Endothelial cell of umbilical vein (primary cell): ENCODE data around the gene OR10J5. TPM values are rescaled to one million over a fixed set of nuclear protein-coding genes. Genes with fewer than 3 reads are reported as not detected.

Source experiments
- BruUV-seq: library from RNA; stranded (reverse); fragments of 400-500 nt; replicated peaks from 2 replicates; lab custom pipeline; 2021; lab: Mats Ljungman, UMichigan
- CTCF ChIA-PET: fragments of 300-600, 350-600 bp; sonication (Branson Sonifier 250); formaldehyde crosslinking; loops from one replicate; lab custom pipeline; 2021; ENCODE audit warnings: antibody characterized with exemption, inconsistent platforms; lab: Charles Lee
- POLR2A ChIA-PET: fragments of 300-600, 350-600 bp; sonication (Branson Sonifier 250); formaldehyde crosslinking; loops from one replicate; lab custom pipeline; 2021; ENCODE audit warnings: antibody characterized with exemption, inconsistent platforms; lab: Charles Lee
- DNase-seq: peaks from one replicate; pipeline ENCODE4 v3.0.0-alpha.2; 2011; ENCODE audit warnings: low read depth, low spot score
- FAIRE-seq: peaks from 2 replicates; lab custom pipeline; 2011; peaks lifted over from hg19 to GRCh38; lab: Jason Lieb, UNC
- H2AFZ ChIP-seq: 2 replicates; pipeline ENCODE4 v1.6.0; 2012; ENCODE audit warnings: low read depth, low read length, control low read depth, inconsistent platforms
- H3K27ac ChIP-seq: 2 replicates; pipeline ENCODE4 v1.5.1; 2011; ENCODE audit warnings: low read depth, mild to moderate bottlenecking, control low read depth, low read length, moderate library complexity; ENCODE audit not compliant: insufficient read depth
- H3K27me3 ChIP-seq, 2 experiments: 2 replicates each; pipeline versions ENCODE4 v1.6.0 to v1.6.1; 2011; ENCODE audit warnings: low read length in 2 of 2, mixed read lengths in 1 of 2; ENCODE audit not compliant: control insufficient read depth in 2 of 2, insufficient read depth in 2 of 2
- H3K36me3 ChIP-seq, 2 experiments: 2 replicates in 1 of 2; 3 replicates in 1 of 2; pipeline ENCODE4 v1.5.1; 2011; ENCODE audit warnings: low read length in 2 of 2, mild to moderate bottlenecking in 1 of 2, moderate library complexity in 1 of 2; ENCODE audit not compliant: control insufficient read depth in 2 of 2, insufficient read depth in 2 of 2; ENCODE audit errors: extremely low read depth in 1 of 2
- H3K4me1 ChIP-seq: 3 replicates; pipeline ENCODE4 v1.5.1; 2011; ENCODE audit warnings: mild to moderate bottlenecking, low read length; ENCODE audit not compliant: control insufficient read depth, insufficient read depth; ENCODE audit errors: extremely low read depth
- H3K4me2 ChIP-seq: 2 replicates; pipeline ENCODE4 v1.6.1; 2011; ENCODE audit warnings: low read length, control low read depth, mixed read lengths; ENCODE audit not compliant: insufficient read depth
- H3K4me3 ChIP-seq, 3 experiments: fragments of 200-600 bp in 1 of 3; sonication (generic), shearing (Covaris generic) in 1 of 3; replicated peaks in 1 of 3; 2 replicates each; pipeline ENCODE4 v1.5.1; 2011 to 2016; ENCODE audit warnings: control low read depth in 3 of 3, low read length in 3 of 3, mild to moderate bottlenecking in 2 of 3, inconsistent platforms in 1 of 3, low read depth in 1 of 3, moderate library complexity in 1 of 3; ENCODE audit not compliant: insufficient read depth in 1 of 3
- H3K79me2 ChIP-seq: 2 replicates; pipeline ENCODE4 v1.6.0; 2012; ENCODE audit warnings: low read length, inconsistent platforms; ENCODE audit not compliant: control insufficient read depth, insufficient read depth
- H3K9ac ChIP-seq: replicated peaks from 2 replicates; pipeline ENCODE3; 2011; ENCODE audit warnings: low read length, control low read depth; ENCODE audit not compliant: insufficient read depth; ENCODE audit errors: extremely low read depth
- H3K9me1 ChIP-seq: replicated peaks from 3 replicates; pipeline ENCODE4 v1.6.0; 2011; ENCODE audit warnings: mild to moderate bottlenecking, low read length; ENCODE audit not compliant: control insufficient read depth, insufficient read depth; ENCODE audit errors: extremely low read depth
- H3K9me3 ChIP-seq: replicated peaks from 2 replicates; pipeline ENCODE4 v1.5.1; 2012; ENCODE audit warnings: low read length, inconsistent platforms; ENCODE audit not compliant: control insufficient read depth, insufficient read depth
- H4K20me1 ChIP-seq: replicated peaks from 2 replicates; pipeline ENCODE3; 2011; ENCODE audit warnings: mild to moderate bottlenecking, low read length; ENCODE audit not compliant: control insufficient read depth, insufficient read depth; ENCODE audit errors: extremely low read depth
- EZH2 ChIP-seq: IDR thresholded peaks from 2 replicates; pipeline ENCODE4 v1.6.1; 2012; ENCODE audit warnings: borderline replicate concordance, low read depth, mild to moderate bottlenecking, moderate library complexity, low read length, inconsistent platforms; ENCODE audit not compliant: severe bottlenecking
- FOS ChIP-seq: IDR thresholded peaks from 2 replicates; pipeline ENCODE4 v1.6.1; 2011; ENCODE audit warnings: mild to moderate bottlenecking, low read length, moderate library complexity, borderline replicate concordance; ENCODE audit not compliant: insufficient read depth
- GATA2 ChIP-seq: IDR thresholded peaks from 2 replicates; pipeline ENCODE4 v1.7.0; 2011; ENCODE audit warnings: low read depth, mild to moderate bottlenecking, moderate library complexity, mixed read lengths, low read length; ENCODE audit not compliant: insufficient read length, insufficient read depth
- JUN ChIP-seq: IDR thresholded peaks from 2 replicates; pipeline ENCODE4 v1.6.1; 2011; ENCODE audit warnings: borderline replicate concordance, low read depth; ENCODE audit not compliant: insufficient read length, insufficient read depth
- MYC ChIP-seq: IDR thresholded peaks from one replicate; pipeline ENCODE4 v1.6.1; 2011; ENCODE audit warnings: mild to moderate bottlenecking, low read depth, low read length
- POLR2A ChIP-seq: IDR thresholded peaks from 2 replicates; pipeline ENCODE4 v1.6.1; 2012; ENCODE audit warnings: low read depth, mild to moderate bottlenecking, control low read depth, low read length
- POLR2AphosphoS5 ChIP-seq: IDR thresholded peaks from 2 replicates; pipeline ENCODE4 v1.6.1; 2012; ENCODE audit warnings: low read depth, mild to moderate bottlenecking, control low read depth, low read length, moderate library complexity; ENCODE audit not compliant: insufficient read depth
- dilution Hi-C: fragments of 300-500 bp; cut with MboI; formaldehyde crosslinking; loops from one replicate; pipeline ENCODE4 v1.15.0; 2019; ENCODE audit warnings: low sequenced_read_pairs; ENCODE audit not compliant: extremely low pct_ligation_motif_present
- intact Hi-C: fragments of 100-400 bp; cut with micrococcal nuclease; formaldehyde crosslinking; loops from one replicate; pipeline ENCODE4 v1.10.0; 2022
- polyA plus RNA-seq, 4 experiments: library from polyadenylated mRNA; depleted of rRNA in 3 of 4; stranded (reverse) in 3 of 4; unstranded in 1 of 4; fragments of >200 nt; gene quantifications; 2 replicates each; pipeline versions ENCODE4 v1.2.1 to v1.2.3, GENCODE V29; 2011 to 2012; ENCODE audit warnings: missing spikeins in 1 of 4
- total RNA-seq: library from RNA; stranded (reverse); gene quantifications from 2 replicates; pipeline ENCODE4 v1.2.3, GENCODE V29; 2021
- TF ChIP-seq, protein P1 (sequence below), 2 donors: IDR thresholded peaks; 1 replicate in 1 of 2; 2 replicates in 1 of 2; pipeline ENCODE4 v1.5.1; 2011; ENCODE audit warnings: low read length in 2 of 2, mild to moderate bottlenecking in 2 of 2, moderate library complexity in 2 of 2, control low read depth in 1 of 2, inconsistent platforms in 1 of 2, low read depth in 1 of 2; ENCODE audit not compliant: insufficient read depth in 1 of 2; ENCODE audit errors: extremely low read depth in 1 of 2
- TF ChIP-seq, protein P2 (sequence below): IDR thresholded peaks from 2 replicates; pipeline ENCODE4 v1.6.1; 2011; ENCODE audit not compliant: insufficient read depth, insufficient read length

The OR10J5 gene
- total and polyA plus RNA-seq, 2 donors (not counting 3 experiments of a cell fraction or from before 2014, with no cell fraction given) = not detected

GRCh38 chr1:159554261-159554660 lies 18.5 kb upstream of the OR10J5 start:
- H3K27me3 ChIP-seq = no peaks in the 10 kb centered on the region
- H3K9ac ChIP-seq = no peak overlapping the region
- no peaks in the 10 kb centered on the region for H3K4me1 ChIP-seq
- FAIRE-seq (no peak), DNase-seq (no peak)
- no peaks in the 10 kb centered on the region for H3K9me3 ChIP-seq
- intact Hi-C loops = no loop called here
- TF ChIP-seq JUN = no peak
- TF ChIP-seq, protein P1, sequence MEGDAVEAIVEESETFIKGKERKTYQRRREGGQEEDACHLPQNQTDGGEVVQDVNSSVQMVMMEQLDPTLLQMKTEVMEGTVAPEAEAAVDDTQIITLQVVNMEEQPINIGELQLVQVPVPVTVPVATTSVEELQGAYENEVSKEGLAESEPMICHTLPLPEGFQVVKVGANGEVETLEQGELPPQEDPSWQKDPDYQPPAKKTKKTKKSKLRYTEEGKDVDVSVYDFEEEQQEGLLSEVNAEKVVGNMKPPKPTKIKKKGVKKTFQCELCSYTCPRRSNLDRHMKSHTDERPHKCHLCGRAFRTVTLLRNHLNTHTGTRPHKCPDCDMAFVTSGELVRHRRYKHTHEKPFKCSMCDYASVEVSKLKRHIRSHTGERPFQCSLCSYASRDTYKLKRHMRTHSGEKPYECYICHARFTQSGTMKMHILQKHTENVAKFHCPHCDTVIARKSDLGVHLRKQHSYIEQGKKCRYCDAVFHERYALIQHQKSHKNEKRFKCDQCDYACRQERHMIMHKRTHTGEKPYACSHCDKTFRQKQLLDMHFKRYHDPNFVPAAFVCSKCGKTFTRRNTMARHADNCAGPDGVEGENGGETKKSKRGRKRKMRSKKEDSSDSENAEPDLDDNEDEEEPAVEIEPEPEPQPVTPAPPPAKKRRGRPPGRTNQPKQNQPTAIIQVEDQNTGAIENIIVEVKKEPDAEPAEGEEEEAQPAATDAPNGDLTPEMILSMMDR (IDR thresholded peaks at IDR 0.05; ENCODE audit: extremely low read depth in 1 of 2, insufficient read depth in 1 of 2, low read depth in 1 of 2, low read length in 2 of 2) = no peak
- TF ChIP-seq, protein P2, sequence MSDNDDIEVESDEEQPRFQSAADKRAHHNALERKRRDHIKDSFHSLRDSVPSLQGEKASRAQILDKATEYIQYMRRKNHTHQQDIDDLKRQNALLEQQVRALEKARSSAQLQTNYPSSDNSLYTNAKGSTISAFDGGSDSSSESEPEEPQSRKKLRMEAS = no peak
- no peak for TF ChIP-seq EZH2
- TF ChIP-seq POLR2A = no peak
- no peak for TF ChIP-seq FOS
- no peak for TF ChIP-seq GATA2
- TF ChIP-seq MYC = no peak
- TF ChIP-seq POLR2AphosphoS5 = no peak
- no peaks in the 10 kb centered on the region for H3K9me1 ChIP-seq
- dilution Hi-C loops = no loop called here
- H2AFZ ChIP-seq = no peak overlapping the region
- H3K4me2 ChIP-seq = no peak overlapping the region
- H3K79me2 ChIP-seq = no peaks in the 10 kb centered on the region
- H3K27ac ChIP-seq = no peak overlapping the region
- H3K4me3 ChIP-seq = no peak overlapping the region
- CTCF ChIA-PET = no interaction called here
- no peaks in the 10 kb centered on the region for H4K20me1 ChIP-seq
- no peaks in the 10 kb centered on the region for H3K36me3 ChIP-seq
- BruUV-seq = no TSS peak
- POLR2A ChIA-PET = no interaction called here
